ENCODE results near the gene ASS1.

GRCh38 chr9:130465383-130466096 lies 20.8 kb downstream of the ASS1 start:
- TF ChIP-seq POLR2A (IDR thresholded peaks at IDR 0.05), result no peak
- no peak for TF ChIP-seq CTCF (IDR thresholded peaks at IDR 0.05)

Data from thyroid gland (tissue), 4 donors.